A673 (cell line): ENCODE data around the gene DPH3.

Experiments used
- CTCF ChIP-seq: fragments of 300-800, 200-600 bp; sonication (generic); conservative IDR thresholded peaks from 2 replicates; pipeline ENCODE4 v1.5.1; 2017; ENCODE audit warnings: low read depth, mild to moderate bottlenecking, antibody characterized with exemption, low read length, moderate library complexity, mixed read lengths
- EZH2 ChIP-seq: fragments of 200-600 bp; sonication (generic); IDR thresholded peaks from 2 replicates; pipeline ENCODE4 v1.6.1; 2017; ENCODE audit warnings: borderline replicate concordance, low read depth, mild to moderate bottlenecking, mixed read lengths, antibody characterized with exemption, low read length; ENCODE audit not compliant: poor library complexity, severe bottlenecking

GRCh38 chr3:16311960-16312451 lies 47.3 kb upstream of the DPH3 start:
- TF ChIP-seq CTCF (no peak), EZH2 (no peak)
